Ectodermal cell (in vitro differentiated cells): Measurements from ENCODE around the gene HOXD4.

ENCODE experiments used
- H3K27ac ChIP-seq: 2 replicates; pipeline ENCODE4 v1.7.0; 2013; ENCODE audit warnings: mild to moderate bottlenecking, low read depth, low read length; ENCODE audit not compliant: insufficient read depth, poor library complexity, severe bottlenecking
- H3K27me3 ChIP-seq: 2 replicates; pipeline ENCODE4 v1.7.0; 2013; ENCODE audit warnings: mild to moderate bottlenecking, low read length; ENCODE audit not compliant: insufficient read depth, control insufficient read depth, poor library complexity, severe bottlenecking
- H3K36me3 ChIP-seq: one replicate; pipeline ENCODE4 v1.7.0; 2013; ENCODE audit warnings: low read length; ENCODE audit not compliant: control insufficient read depth, insufficient read depth
- H3K4me1 ChIP-seq: one replicate; pipeline ENCODE4 v1.7.0; 2013; ENCODE audit warnings: low read length; ENCODE audit not compliant: control insufficient read depth, insufficient read depth
- H3K4me3 ChIP-seq: 2 replicates; pipeline ENCODE4 v1.7.0; 2013; ENCODE audit warnings: low read depth, low read length, control low read depth; ENCODE audit not compliant: insufficient read depth
- H3K9me3 ChIP-seq: 2 replicates; pipeline ENCODE4 v1.7.0; 2013; ENCODE audit warnings: mild to moderate bottlenecking, low read length, moderate library complexity; ENCODE audit not compliant: control insufficient read depth
- WGBS, 2 experiments: methylation state at CpG; one replicate each; pipeline ENCODE4 v1.1.7; 2013; ENCODE audit warnings: missing lambda C conversion rate in 2 of 2; 5-methylcytosine and 5-hydroxymethylcytosine counted together

HOXD4 gene

DNA sequence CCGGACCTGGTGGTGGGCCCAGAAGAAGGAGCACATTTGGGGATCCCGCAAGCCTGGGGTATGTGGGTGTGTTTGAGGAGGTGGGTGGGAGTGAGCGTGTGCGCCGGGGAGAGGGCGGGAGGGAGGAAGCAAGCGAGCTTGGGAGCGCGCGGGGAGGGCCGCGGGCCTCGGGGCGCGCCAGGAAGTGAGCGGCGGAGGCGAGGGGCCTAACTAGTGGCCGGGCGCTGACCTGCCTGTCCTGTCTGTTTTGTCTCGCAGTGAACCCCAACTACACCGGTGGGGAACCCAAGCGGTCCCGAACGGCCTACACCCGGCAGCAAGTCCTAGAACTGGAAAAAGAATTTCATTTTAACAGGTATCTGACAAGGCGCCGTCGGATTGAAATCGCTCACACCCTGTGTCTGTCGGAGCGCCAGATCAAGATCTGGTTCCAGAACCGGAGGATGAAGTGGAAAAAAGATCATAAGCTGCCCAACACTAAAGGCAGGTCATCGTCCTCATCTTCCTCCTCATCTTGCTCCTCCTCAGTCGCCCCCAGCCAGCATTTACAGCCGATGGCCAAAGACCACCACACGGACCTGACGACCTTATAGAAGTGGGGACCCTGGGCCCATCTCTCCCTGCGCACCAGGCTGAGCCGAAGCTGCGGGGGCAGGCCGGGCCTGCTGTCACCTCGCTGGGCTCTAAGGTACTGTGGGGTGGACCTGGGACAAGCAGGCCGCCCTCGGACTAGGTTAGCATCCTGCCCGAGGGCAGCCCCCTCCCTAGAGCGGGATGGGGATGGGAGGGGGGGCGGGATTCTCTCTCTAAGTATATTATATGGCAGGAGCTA, 1.2 kb downstream of the HOXD4 start:
- Histone ChIP-seq H3K4me1 (no peaks in the 10 kb centered on the region), H3K4me3 (no peak overlapping the region), H3K9me3 (no peaks in the 10 kb centered on the region), H3K27ac (no peak overlapping the region), H3K27me3 (peaks cover 100% of the 10 kb centered on the region), H3K36me3 (no peaks in the 10 kb centered on the region)
- 5 to 6% methylated on average over 47 to 48 of the region's 48 CpGs for WGBS, 2 experiments

DNA sequence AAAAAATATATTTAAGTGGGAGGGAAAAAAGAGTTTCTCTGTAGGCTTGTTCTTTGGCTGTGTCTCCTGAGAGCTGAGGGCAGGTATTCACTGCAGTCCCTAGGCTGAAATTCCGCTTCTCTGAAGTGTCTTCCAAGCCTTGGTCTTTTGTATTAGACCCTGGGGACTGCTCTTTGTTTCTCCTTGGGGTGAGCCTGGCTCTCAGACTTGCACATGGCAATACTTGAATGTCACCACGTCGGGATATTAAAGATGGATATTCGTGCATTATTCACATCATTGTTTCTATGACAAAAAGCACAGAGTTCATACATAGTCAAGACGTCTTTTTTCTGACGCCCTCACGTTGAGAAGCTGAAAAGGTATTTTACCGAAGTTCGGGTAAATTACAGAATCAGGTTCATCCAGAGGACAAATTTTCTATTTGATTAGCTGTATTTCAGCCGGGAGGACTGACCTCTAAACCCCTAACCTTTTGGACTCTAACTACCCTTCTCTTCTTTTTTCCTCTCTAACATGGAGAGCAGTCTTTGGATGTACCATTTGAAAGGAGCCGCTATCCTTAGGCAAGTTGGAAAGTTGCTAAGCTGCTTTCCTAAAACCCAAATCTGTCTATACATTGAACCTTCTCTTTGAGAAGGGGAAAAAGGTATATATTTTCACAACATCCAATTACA, 3.4 kb downstream of the HOXD4 start:
- Histone ChIP-seq H3K27me3 (peaks cover 100% of the 10 kb centered on the region), H3K9me3 (no peaks in the 10 kb centered on the region), H3K36me3 (no peaks in the 10 kb centered on the region), H3K4me1 (no peaks in the 10 kb centered on the region), H3K27ac (no peak overlapping the region), H3K4me3 (no peak overlapping the region)
- 4 to 11% methylated on average over 10 to 11 of the region's 11 CpGs for WGBS, 2 experiments

DNA sequence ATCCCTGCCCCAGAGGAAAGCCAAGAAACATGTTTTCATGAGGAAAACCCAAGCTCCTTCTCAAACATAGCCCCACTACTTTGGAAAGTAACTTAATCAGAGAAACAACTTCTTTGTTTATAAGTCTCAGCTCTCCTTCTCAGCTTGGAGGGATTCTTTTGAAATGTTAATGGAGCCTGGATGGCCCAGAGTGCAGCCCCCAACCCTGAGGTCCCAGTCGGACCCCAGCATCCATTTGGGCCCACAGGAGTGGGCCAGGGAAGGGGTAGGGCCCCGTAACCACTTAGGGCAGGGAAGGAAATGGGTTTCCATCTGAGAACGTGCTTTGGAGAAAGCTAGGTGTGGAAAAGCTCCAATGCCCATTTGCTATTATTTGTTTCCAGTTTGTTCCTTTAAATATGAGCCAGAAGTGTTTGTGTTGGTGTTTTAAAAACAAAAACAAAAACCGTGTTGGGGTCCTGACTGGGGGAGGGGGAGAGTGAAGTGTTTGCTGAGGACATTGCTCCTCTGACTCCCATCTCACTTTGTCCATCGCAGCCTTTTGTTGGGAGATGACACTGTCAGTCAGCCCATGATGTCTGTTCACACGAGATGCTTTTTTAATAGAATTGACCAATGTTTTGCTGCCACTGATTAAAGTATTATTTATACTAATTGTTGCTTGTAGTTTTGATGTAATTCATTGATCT, 4.2 kb downstream of the HOXD4 start:
- H3K9me3 ChIP-seq = no peaks in the 10 kb centered on the region
- H3K27me3 ChIP-seq = peaks cover 100% of the 10 kb centered on the region
- H3K27ac ChIP-seq = no peak overlapping the region
- no peak overlapping the region for H3K4me3 ChIP-seq
- H3K36me3 ChIP-seq = no peaks in the 10 kb centered on the region
- no peaks in the 10 kb centered on the region for H3K4me1 ChIP-seq
- 0 to 3% methylated on average over 6 of the region's 6 CpGs for WGBS, 2 experiments

DNA sequence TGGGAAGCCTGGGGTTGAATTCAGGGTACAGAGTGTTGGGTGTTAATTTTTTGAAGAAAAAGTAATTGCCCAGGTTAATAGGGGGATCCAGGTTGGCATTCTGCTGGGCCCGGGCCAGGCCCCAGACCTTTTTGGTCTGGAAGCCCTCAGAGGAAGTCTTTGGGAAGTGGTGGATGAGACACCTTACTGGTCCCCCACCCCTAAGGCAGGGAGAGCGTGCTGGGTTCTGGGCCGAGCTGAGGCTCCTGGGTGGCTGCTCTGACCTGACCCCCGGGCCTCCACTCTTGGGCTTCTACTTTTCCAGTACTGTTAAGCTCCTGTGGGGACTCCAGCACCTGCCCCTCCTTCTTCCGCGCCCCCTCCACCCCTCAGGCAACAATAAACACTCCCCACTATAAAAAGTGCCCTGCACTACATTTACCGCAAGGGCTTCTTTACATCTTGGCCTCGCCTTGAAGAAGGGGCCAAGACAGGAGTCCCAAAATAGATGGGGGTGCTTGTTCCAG, 5.0 kb downstream of the HOXD4 start:
- no peaks in the 10 kb centered on the region for H3K36me3 ChIP-seq
- H3K27ac ChIP-seq = no peak overlapping the region
- WGBS, 2 experiments = 12 to 14% methylated on average over 8 of the region's 8 CpGs
- no peaks in the 10 kb centered on the region for H3K9me3 ChIP-seq
- H3K27me3 ChIP-seq = peaks cover 100% of the 10 kb centered on the region
- H3K4me1 ChIP-seq = no peaks in the 10 kb centered on the region
- no peak overlapping the region for H3K4me3 ChIP-seq

DNA sequence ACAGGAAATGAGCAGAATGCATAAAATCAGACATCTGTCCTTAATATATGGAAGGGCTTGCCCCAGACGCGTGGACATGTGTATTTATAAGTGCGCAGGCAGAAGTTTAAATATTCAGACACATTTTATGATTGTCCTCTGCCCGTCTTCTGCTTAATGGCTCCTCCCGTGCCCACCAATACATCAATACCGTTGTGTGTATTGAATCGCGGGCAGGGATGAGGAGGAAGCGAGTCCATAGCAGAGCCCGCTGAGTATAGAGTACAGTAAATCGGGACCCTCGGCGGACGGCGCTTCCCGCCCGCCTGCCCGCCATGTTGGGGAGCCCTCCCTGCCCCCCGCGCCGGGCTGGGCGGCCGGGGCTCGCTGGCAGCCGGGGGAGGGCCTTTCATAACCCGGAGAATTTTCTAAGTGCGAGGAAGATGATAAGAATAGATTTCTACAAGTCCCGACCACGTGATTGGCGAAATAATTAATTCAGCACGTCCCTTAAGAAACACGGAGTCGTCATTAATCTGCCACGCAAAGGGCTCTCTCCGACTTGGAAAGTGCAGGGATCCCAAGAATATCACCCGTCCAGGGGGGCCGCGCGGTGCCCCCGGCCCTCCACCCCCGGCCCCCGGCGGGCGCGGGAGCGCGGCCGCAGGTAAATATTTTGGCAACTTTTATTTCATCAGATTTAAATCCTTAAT, 5.6 kb downstream of the HOXD4 start, which contains the start of gene HOXD3:
Gene HOXD3 (plus strand): TSS at position 501 of the 692 bp plus-strand sequence. CDS start 11,808 bp downstream, outside the sequence.
- Histone ChIP-seq H3K4me1 (no peaks in the 10 kb centered on the region), H3K9me3 (no peaks in the 10 kb centered on the region), H3K27ac (peak within 1 kb of the TSS; percentile 28), H3K36me3 (no peaks in the 10 kb centered on the region), H3K27me3 (peaks cover 100% of the 10 kb centered on the region), H3K4me3 (no peak within 1 kb of the TSS)
- 4% methylated on average over 48 of the region's 48 CpGs for WGBS, 2 experiments

DNA sequence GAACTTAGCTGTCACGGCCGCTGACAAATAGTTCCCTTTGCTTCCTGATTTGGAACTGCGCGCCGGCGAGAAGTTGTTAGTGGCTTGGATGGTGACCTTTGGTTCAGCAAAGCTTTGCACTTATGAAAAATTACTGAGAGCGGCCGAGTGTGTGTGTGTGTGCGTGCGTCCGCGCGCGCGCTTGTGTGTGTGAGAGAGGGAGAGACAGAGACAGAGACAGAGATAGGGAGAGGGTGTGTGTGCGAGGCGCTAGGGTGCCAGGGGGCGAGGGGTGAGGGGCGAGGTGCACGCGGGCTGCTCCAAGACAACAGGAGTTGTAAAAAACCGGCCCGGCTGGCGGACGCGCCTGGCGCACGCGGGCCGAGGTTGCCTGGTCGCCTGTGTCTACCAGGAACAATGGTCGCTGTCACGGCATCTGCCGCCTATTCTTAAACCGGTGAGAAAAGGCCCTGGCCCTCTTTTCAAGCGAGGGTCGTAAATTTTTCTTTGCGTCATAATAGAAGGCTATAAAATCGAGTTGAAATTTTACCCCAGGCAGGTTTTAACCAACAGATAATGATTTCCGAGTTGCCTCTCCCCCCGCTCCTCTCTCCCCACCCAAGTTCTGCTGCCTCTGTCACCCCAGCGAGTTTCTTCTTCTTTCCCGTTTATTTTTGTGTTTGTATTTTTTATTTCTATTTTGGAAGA, 6.3 kb downstream of the HOXD4 start:
- Histone ChIP-seq H3K9me3 (no peaks in the 10 kb centered on the region), H3K4me3 (no peak overlapping the region), H3K27ac (no peak overlapping the region), H3K27me3 (peaks cover 100% of the 10 kb centered on the region), H3K4me1 (no peaks in the 10 kb centered on the region), H3K36me3 (no peaks in the 10 kb centered on the region)
- WGBS, 2 experiments = 3% methylated on average over 42 to 43 of the region's 43 CpGs

DNA sequence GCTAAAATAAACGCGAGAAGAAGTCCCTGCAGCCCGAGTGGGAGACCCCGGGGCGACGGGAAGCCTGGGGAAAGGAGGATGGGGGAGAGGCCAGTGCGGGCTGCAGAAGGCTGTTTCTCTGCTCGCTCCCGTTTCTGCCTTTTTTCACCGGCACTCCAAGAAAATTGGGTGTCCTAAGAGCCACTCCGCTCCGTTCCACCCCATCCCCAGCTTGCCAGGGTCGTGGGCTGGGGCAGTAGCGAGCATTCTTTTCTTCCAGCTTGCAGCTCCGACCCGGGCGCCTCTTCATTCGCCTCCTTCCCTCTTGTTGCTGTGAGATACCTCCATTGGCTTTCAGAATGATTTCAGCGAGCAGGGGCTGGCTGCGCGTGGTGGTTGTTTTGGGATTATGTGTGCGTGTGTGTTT, 6.8 kb downstream of the HOXD4 start:
- WGBS, 2 experiments = 3 to 4% methylated on average over 19 to 22 of the region's 22 CpGs

DNA sequence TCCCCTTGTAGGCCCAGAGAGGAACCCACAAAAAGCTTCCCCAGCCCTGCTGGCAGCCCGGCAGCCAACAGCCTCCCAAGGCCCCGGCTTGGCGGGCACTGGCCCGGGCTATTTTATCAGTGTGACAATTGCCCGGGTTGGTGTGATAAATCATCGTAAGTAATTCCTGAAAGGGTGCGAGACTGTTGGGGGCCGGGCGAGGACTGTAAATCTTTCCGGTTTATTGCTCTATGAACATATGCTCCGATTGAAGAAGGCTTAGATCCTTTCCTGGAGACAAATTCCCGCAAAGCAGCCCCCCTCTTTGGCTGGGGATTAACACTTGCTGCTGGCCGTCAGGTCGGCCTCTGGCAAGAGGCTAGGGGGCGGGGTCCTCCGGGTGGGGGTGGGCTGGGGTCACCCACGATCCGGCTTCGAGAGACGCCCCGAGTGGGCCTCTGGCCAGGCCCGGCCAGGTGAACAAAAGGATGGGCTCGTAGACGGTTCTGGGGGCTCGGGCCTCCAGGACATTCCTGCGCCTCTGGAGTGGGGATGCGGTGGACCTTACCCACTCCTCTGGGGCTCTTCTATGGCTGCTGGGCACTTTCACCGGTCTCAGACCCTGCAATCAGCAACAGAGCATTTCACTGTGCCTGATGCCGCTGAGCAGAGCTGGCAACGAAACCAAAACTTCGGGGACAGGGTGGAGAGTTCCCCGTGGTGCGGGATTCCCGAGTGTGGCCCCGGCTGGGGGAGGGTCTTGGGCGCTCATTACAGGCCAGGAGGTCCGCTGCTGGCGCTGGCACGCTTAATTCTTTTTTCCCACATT, 7.7 kb downstream of the HOXD4 start:
- Histone ChIP-seq H3K36me3 (no peaks in the 10 kb centered on the region), H3K27ac (no peak overlapping the region), H3K27me3 (peaks cover 100% of the 10 kb centered on the region), H3K4me3 (no peak overlapping the region), H3K4me1 (no peaks in the 10 kb centered on the region), H3K9me3 (no peaks in the 10 kb centered on the region)
- 6 to 7% methylated on average over 39 of the region's 39 CpGs for WGBS, 2 experiments

More for the DNA sequence above, 6.8 kb downstream of the HOXD4 start:
- peaks cover 100% of the 10 kb centered on the region for H3K27me3 ChIP-seq
- H3K9me3 ChIP-seq = no peaks in the 10 kb centered on the region
- no peaks in the 10 kb centered on the region for H3K36me3 ChIP-seq
- H3K4me1 ChIP-seq = no peaks in the 10 kb centered on the region
- no peak overlapping the region for H3K4me3 ChIP-seq
- no peak overlapping the region for H3K27ac ChIP-seq
